ENCODE data around the gene SGMS2.

The SGMS2 gene

GRCh38 chr4:107930821-107931774, 106.4 kb downstream of the SGMS2 start, which contains the start of gene CYP2U1:
TSS of gene CYP2U1 (plus strand) at chr4:107931549. CDS start at chr4:107931644, 95 bp downstream.
- in situ Hi-C loops (cut with MboI; ENCODE audit: low pct_unique_long_range_greater_than_20kb, low sequenced_read_pairs, unreplicated experiment): no loop called here
- TF ChIP-seq, protein P1, sequence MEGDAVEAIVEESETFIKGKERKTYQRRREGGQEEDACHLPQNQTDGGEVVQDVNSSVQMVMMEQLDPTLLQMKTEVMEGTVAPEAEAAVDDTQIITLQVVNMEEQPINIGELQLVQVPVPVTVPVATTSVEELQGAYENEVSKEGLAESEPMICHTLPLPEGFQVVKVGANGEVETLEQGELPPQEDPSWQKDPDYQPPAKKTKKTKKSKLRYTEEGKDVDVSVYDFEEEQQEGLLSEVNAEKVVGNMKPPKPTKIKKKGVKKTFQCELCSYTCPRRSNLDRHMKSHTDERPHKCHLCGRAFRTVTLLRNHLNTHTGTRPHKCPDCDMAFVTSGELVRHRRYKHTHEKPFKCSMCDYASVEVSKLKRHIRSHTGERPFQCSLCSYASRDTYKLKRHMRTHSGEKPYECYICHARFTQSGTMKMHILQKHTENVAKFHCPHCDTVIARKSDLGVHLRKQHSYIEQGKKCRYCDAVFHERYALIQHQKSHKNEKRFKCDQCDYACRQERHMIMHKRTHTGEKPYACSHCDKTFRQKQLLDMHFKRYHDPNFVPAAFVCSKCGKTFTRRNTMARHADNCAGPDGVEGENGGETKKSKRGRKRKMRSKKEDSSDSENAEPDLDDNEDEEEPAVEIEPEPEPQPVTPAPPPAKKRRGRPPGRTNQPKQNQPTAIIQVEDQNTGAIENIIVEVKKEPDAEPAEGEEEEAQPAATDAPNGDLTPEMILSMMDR (IDR thresholded peaks at IDR 0.05; ENCODE audit: extremely low read depth, insufficient read depth, missing control alignments): no peak
- peak; percentile 91 for DNase-seq (ENCODE audit: low spot score)

DNA sequence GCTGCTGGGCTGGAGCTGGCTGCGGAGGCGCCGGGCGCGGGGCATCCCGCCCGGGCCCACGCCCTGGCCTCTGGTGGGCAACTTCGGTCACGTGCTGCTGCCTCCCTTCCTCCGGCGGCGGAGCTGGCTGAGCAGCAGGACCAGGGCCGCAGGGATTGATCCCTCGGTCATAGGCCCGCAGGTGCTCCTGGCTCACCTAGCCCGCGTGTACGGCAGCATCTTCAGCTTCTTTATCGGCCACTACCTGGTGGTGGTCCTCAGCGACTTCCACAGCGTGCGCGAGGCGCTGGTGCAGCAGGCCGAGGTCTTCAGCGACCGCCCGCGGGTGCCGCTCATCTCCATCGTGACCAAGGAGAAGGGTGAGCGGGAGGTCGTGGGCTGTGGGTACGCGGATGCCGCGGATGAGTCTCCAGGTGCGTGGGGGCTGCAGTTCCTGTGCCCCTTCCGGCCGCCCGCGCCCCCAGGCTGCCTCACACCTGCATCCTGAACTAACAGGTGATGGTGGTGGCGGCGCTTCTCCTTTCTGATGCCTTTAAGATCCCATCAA, 107.1 kb downstream of the SGMS2 start:
- in situ Hi-C loops (cut with MboI; ENCODE audit: low pct_unique_long_range_greater_than_20kb, low sequenced_read_pairs, unreplicated experiment): no loop called here
- DNase-seq (ENCODE audit: low spot score): no peak
- TF ChIP-seq, protein P1 (IDR thresholded peaks at IDR 0.05; ENCODE audit: extremely low read depth, insufficient read depth, missing control alignments): no peak

- no peak for DNase-seq (ENCODE audit: low spot score)
- in situ Hi-C loops (cut with MboI; ENCODE audit: low pct_unique_long_range_greater_than_20kb, low sequenced_read_pairs, unreplicated experiment): no loop called here
- TF ChIP-seq, protein P1 (IDR thresholded peaks at IDR 0.05; ENCODE audit: extremely low read depth, insufficient read depth, missing control alignments): no peak
Observed at GRCh38 chr4:107935246-107935645, 110.5 kb downstream of the SGMS2 start.

DNA sequence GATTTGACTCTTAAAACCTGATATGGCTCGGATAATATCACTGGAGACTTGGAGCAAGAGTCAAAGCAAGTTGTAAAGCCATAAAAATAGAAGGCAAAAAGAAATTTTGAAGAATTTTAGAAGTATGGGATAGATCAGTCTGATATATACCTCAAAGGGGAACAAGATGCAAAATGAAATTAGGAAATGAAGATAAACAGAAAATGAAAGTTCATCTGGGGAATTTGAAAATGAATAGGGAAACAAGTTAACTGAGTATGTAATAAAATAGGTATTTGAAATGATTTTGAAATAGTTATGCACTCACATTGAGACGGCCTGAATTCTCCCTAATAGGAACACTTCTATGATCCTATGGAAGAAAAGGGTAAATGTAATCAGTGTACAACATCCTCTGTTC, 112.3 kb downstream of the SGMS2 start:
- TF ChIP-seq, protein P1 (IDR thresholded peaks at IDR 0.05; ENCODE audit: extremely low read depth, insufficient read depth, missing control alignments): no peak
- DNase-seq (ENCODE audit: low spot score): peak; percentile 31
- in situ Hi-C loops (cut with MboI; ENCODE audit: low pct_unique_long_range_greater_than_20kb, low sequenced_read_pairs, unreplicated experiment): no loop called here

DNA sequence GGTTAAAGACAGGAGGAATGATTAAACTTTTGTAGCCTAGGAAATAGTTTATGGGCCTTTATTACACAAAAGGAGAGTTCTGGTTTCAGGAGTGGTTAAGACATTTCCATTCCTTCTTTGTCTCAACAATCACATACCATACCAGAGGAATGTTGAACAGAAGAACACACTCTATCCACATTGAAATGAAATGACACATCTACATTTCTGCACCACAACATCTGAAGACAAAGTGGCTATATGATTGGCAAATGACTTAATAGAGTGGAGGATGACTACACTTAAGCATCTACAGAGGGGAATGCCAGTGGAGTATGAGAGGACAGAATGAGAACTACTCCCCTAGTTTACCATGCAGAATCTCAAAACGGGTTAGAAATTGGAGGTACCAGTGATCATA, 114.6 kb downstream of the SGMS2 start:
- in situ Hi-C loops (cut with MboI; ENCODE audit: low pct_unique_long_range_greater_than_20kb, low sequenced_read_pairs, unreplicated experiment): no loop called here
- no peak for DNase-seq (ENCODE audit: low spot score)
- TF ChIP-seq, protein P1 (IDR thresholded peaks at IDR 0.05; ENCODE audit: extremely low read depth, insufficient read depth, missing control alignments): no peak

DNA sequence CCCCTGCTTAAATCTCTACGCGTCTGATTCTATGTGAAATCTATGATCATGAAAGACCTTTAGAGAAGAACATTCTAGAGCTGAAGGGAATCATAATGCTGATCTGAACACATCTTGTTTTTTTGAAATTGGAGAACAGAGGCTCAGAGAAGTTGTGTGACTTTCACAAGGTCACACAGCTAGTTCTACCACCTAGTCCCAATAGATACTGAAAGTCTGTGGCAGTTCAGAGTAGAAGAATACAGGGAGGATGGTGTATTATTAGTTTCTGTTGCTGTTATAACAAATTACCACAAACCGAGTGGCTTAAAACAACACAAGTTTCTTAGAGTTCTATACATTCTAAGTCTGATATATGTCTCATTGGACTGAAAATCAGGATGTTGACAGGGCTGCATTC, 121.1 kb downstream of the SGMS2 start:
- in situ Hi-C loops (cut with MboI; ENCODE audit: low pct_unique_long_range_greater_than_20kb, low sequenced_read_pairs, unreplicated experiment): no loop called here

More for the DNA sequence above, 121.1 kb downstream of the SGMS2 start:
- TF ChIP-seq, protein P1 (IDR thresholded peaks at IDR 0.05; ENCODE audit: extremely low read depth, insufficient read depth, missing control alignments): no peak
- DNase-seq (ENCODE audit: low spot score): no peak
